ENCODE results near the gene DNAJB4.

- TF ChIP-seq YY1 (IDR thresholded peaks at IDR 0.05; ENCODE audit: insufficient read depth, insufficient read length) (no peak), ZNF274 (IDR thresholded peaks at IDR 0.05; ENCODE audit: low read depth, low read length) (no peak), SUZ12 (IDR thresholded peaks at IDR 0.05; ENCODE audit: extremely low read depth, insufficient read depth, insufficient read length) (no peak)
Measured at GRCh38 chr1:78005755-78006154, 1.0 kb downstream of the DNAJB4 start.
